Colonic mucosa (tissue), 4 donors: Measurements from ENCODE around the gene EEIG2. TPM values are rescaled to one million over a fixed set of nuclear protein-coding genes. Genes with fewer than 3 reads are reported as not detected.
"Not testable (repeated sequence)": the region's sequence is repeated elsewhere in the genome, so short reads cannot be mapped to it uniquely, and the experiment has no call there.

ENCODE experiments used
- DNase-seq: peaks from one replicate; pipeline ENCODE4 v3.0.0-alpha.2; 2020
- H3K27ac ChIP-seq: fragments of 200-600 bp; one replicate; pipeline ENCODE4 v1.8.0; 2021
- H3K27me3 ChIP-seq: fragments of 200-600 bp; one replicate; pipeline ENCODE4 v1.8.0; 2021
- H3K36me3 ChIP-seq: fragments of 200-600 bp; one replicate; pipeline ENCODE4 v1.8.0; 2021
- H3K4me1 ChIP-seq: fragments of 200-600 bp; one replicate; pipeline ENCODE4 v1.8.0; 2021; ENCODE audit warnings: mild to moderate bottlenecking
- H3K4me3 ChIP-seq: fragments of 200-600 bp; one replicate; pipeline ENCODE4 v1.8.0; 2021
- H3K9ac ChIP-seq, 2 donors: one replicate each; pipeline ENCODE4 v1.7.0; 2013; ENCODE audit warnings: control low read depth in 2 of 2, low read depth in 2 of 2, low read length in 2 of 2
- H3K9me3 ChIP-seq: fragments of 200-600 bp; one replicate; pipeline ENCODE4 v1.8.0; 2021
- intact Hi-C: fragments of 100-400 bp; cut with DNase I; formaldehyde crosslinking; loops from one replicate; pipeline ENCODE4 v1.14.1; 2022
- total RNA-seq, 2 donors: library from RNA; stranded (reverse); fragmentation: NEBNext Ultra II Directional in 1 of 2; extraction: Animal tissue kit (Norgen Biotek cat#: 25700) in 1 of 2; gene quantifications; one replicate each; pipeline ENCODE4 v1.2.1, GENCODE V29; 2021
- TF ChIP-seq, protein P1 (sequence below): fragments of 200-600 bp; IDR thresholded peaks from one replicate; pipeline ENCODE4 v1.8.0; 2022; ENCODE audit warnings: antibody characterized with exemption, mild to moderate bottlenecking
- donor health status: healthy.
- donor health status: DM: no; HTN: no; CAD: no.
- donor health status: DM: no; HTN: no; CAD: no.

Gene EEIG2
- total RNA-seq, 2 donors from 2014 or later, result 32.8 to 42.8 TPM

- no peak overlapping the region for H3K4me3 ChIP-seq
- H3K4me1 ChIP-seq, result no peaks in the 10 kb centered on the region
- no peak overlapping the region for H3K27ac ChIP-seq
- no peak overlapping the region for H3K9ac ChIP-seq
- H3K36me3 ChIP-seq, result no peaks in the 10 kb centered on the region
- DNase-seq, result no peak
- no peaks in the 10 kb centered on the region for H3K27me3 ChIP-seq
- TF ChIP-seq, protein P1, sequence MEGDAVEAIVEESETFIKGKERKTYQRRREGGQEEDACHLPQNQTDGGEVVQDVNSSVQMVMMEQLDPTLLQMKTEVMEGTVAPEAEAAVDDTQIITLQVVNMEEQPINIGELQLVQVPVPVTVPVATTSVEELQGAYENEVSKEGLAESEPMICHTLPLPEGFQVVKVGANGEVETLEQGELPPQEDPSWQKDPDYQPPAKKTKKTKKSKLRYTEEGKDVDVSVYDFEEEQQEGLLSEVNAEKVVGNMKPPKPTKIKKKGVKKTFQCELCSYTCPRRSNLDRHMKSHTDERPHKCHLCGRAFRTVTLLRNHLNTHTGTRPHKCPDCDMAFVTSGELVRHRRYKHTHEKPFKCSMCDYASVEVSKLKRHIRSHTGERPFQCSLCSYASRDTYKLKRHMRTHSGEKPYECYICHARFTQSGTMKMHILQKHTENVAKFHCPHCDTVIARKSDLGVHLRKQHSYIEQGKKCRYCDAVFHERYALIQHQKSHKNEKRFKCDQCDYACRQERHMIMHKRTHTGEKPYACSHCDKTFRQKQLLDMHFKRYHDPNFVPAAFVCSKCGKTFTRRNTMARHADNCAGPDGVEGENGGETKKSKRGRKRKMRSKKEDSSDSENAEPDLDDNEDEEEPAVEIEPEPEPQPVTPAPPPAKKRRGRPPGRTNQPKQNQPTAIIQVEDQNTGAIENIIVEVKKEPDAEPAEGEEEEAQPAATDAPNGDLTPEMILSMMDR, result no peak
- intact Hi-C loops, result no loop called here
- H3K9me3 ChIP-seq, result no peaks in the 10 kb centered on the region
These were observed 18.9 kb upstream of the EEIG2 start for GRCh38 chr1:108540977-108541376.

DNA sequence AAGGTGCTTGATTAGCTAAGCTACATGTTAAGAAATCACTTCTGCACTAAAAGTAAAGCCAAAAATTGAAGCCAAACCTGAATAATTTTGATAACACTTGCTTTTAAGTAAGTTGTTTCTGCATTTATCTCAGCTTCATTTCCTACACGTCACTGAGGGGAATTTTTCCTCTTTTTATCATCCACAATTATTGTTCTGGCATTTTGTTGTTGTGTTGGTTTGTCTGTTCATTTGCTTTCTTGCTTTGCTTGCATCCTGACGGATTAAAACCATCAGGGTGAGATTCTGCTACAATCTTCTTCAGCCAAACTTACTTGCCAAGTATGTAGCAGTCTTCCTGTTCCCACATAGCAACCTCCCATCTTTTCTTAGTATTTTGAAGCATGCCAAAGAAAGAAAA is 18.0 kb upstream of the EEIG2 start:
- Histone ChIP-seq H3K4me1 (no peaks in the 10 kb centered on the region), H3K4me3 (no peak overlapping the region), H3K27ac (no peak overlapping the region), H3K9me3 (no peaks in the 10 kb centered on the region), H3K27me3 (no peaks in the 10 kb centered on the region), H3K36me3 (no peaks in the 10 kb centered on the region), H3K9ac (no peak overlapping the region)
- intact Hi-C loops, result no loop called here
- TF ChIP-seq, protein P1, result no peak
- no peak for DNase-seq

GRCh38 chr1:108547493-108547892 is 12.4 kb upstream of the EEIG2 start:
- H3K9ac ChIP-seq, H3K36me3 ChIP-seq, H3K27ac ChIP-seq, H3K9me3 ChIP-seq, H3K4me3 ChIP-seq, DNase-seq, H3K4me1 ChIP-seq, H3K27me3 ChIP-seq, intact Hi-C loops: not testable (repeated sequence)

DNA sequence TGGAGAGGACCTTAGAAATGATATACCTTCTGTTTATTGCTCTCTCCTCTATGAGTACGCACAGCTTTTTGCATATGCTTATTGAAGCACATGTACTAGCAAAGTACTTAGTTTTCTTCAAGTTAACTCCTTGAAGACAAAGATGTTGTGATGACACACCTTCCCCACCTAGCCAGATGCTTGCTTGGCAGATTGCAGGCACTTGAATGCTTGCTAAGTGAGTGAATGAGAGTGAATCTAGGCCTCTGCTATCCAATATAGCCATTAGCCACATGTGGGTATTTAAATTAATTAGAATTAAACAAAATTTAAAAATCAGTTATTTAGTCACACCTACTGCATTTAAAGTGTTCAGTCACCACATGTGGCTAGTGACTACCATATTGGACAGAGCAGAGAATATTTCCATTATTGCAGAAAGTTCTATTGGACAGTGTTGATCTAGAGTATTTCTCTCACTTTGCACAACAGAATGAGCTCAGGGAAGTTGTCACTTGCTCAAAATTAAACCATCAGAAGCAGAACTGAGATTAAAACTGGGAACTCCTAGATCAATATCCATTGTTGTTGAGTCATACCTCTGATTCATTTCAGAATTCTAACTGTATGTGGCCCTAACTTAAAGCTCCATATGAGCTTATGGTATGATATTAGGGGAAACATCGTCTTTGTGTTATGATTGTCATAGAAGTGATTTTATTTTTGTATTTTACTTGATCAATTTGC is 8.6 kb upstream of the EEIG2 start:
- no peaks in the 10 kb centered on the region for H3K9me3 ChIP-seq
- H3K27ac ChIP-seq, result no peak overlapping the region

GRCh38 chr1:108553905-108554304 is 6.0 kb upstream of the EEIG2 start:
- Histone ChIP-seq H3K27me3 (no peaks in the 10 kb centered on the region), H3K27ac (no peak overlapping the region), H3K4me1 (no peaks in the 10 kb centered on the region), H3K4me3 (no peak overlapping the region), H3K9me3 (no peaks in the 10 kb centered on the region), H3K9ac (no peak overlapping the region), H3K36me3 (no peaks in the 10 kb centered on the region)
- intact Hi-C loops, result no loop called here
- no peak for DNase-seq
- TF ChIP-seq, protein P1, result no peak

More for the DNA sequence above, 8.6 kb upstream of the EEIG2 start:
- H3K27me3 ChIP-seq, result no peaks in the 10 kb centered on the region
- no peaks in the 10 kb centered on the region for H3K4me1 ChIP-seq
- no peak for DNase-seq
- intact Hi-C loops, result no loop called here
- TF ChIP-seq, protein P1, result no peak
- H3K36me3 ChIP-seq, result no peaks in the 10 kb centered on the region
- H3K4me3 ChIP-seq, result no peak overlapping the region
- H3K9ac ChIP-seq, result no peak overlapping the region

- TF ChIP-seq, protein P1, result no peak
- Histone ChIP-seq H3K9me3 (no peaks in the 10 kb centered on the region), H3K36me3 (no peaks in the 10 kb centered on the region), H3K9ac (no peak overlapping the region), H3K27ac (no peak overlapping the region), H3K4me3 (no peak overlapping the region), H3K27me3 (no peaks in the 10 kb centered on the region), H3K4me1 (no peaks in the 10 kb centered on the region)
- no peak for DNase-seq
- intact Hi-C loops, result no loop called here
These were observed 5.0 kb upstream of the EEIG2 start for GRCh38 chr1:108554682-108555427.
